K562 (cell line): ENCODE results near the gene LSS.

Experiments used
- CHD2 ChIP-seq: IDR thresholded peaks from 2 replicates; pipeline ENCODE4 v1.6.1; 2011; ENCODE audit warnings: low read depth, low read length
- CTCF ChIP-seq, 3 experiments: IDR thresholded peaks in 2 of 3; conservative IDR thresholded peaks in 1 of 3; 2 replicates each; pipeline ENCODE4 v1.5.1; 2011 to 2012; ENCODE audit warnings: low read length in 3 of 3, mild to moderate bottlenecking in 3 of 3, control low read depth in 2 of 3, improper control_type of control experiment in 1 of 3, inconsistent platforms in 1 of 3, low read depth in 1 of 3, mixed read lengths in 1 of 3, moderate library complexity in 1 of 3; ENCODE audit not compliant: insufficient read depth in 2 of 3
- HIVEP1 ChIP-seq: fragments of 250-450 bp; sonication (Bioruptor Pico); IDR thresholded peaks from 2 replicates; pipeline ENCODE4 v1.4.0; 2020; ENCODE audit warnings: mild to moderate bottlenecking
- POLR2A ChIP-seq: fragments of 450-650 bp; conservative IDR thresholded peaks from 2 replicates; pipeline ENCODE4 v1.6.1; 2016
- REST ChIP-seq, 2 experiments: fragments of 450-650 bp; formaldehyde crosslinking in 1 of 2; IDR thresholded peaks; 2 replicates each; pipeline versions ENCODE4 v1.4.0 to v1.6.1; 2014 to 2020; ENCODE audit warnings: mild to moderate bottlenecking in 2 of 2, borderline replicate concordance in 1 of 2, low read depth in 1 of 2
- SRSF3 ChIP-seq: fragments of 200-400 bp; formaldehyde crosslinking; IDR thresholded peaks from 2 replicates; pipeline ENCODE4 v1.6.1; 2016; ENCODE audit warnings: mild to moderate bottlenecking, low read length, moderate library complexity; ENCODE audit not compliant: insufficient read depth
- ZFP36 ChIP-seq: fragments of 150-350 bp; IDR thresholded peaks from 2 replicates; pipeline ENCODE4 v1.6.1; 2018; ENCODE audit warnings: low read length, low read depth; ENCODE audit not compliant: partially characterized antibody
- ZNF140 ChIP-seq: fragments of 250-450 bp; sonication (Bioruptor Pico); IDR thresholded peaks from 2 replicates; pipeline ENCODE4 v1.8.0; 2021; ENCODE audit warnings: moderate library complexity, mild to moderate bottlenecking, inconsistent platforms

GRCh38 chr21:46168659-46169386 lies 59.8 kb downstream of the LSS start:
- no peak for TF ChIP-seq ZFP36
- TF ChIP-seq POLR2A = no peak
- no peak for TF ChIP-seq ZNF140
- TF ChIP-seq SRSF3 = no peak
- TF ChIP-seq CHD2 = no peak
- TF ChIP-seq HIVEP1 (CRISPR knock-in tag) = no peak
- TF ChIP-seq REST (IDR thresholded peaks at IDR 0.05; ENCODE audit: borderline replicate concordance) = no peak
- TF ChIP-seq REST (CRISPR knock-in tag; IDR thresholded peaks at IDR 0.05; ENCODE audit: low read depth) = no peak
- TF ChIP-seq CTCF (IDR thresholded peaks at IDR 0.05 in 2 of 3, conservative IDR thresholded peaks at IDR 0.05 in 1 of 3; ENCODE audit: insufficient read depth in 2 of 3, low read depth in 1 of 3, low read length in 3 of 3) = no peak
